Suprapubic skin (tissue), 4 donors: ENCODE data around the gene SLC4A1.

Experiments used
- EP300 ChIP-seq: sonication (generic); formaldehyde crosslinking; IDR thresholded peaks from one replicate; pipeline ENCODE4 v1.6.1; 2017; ENCODE audit warnings: antibody characterized with exemption
- POLR2A ChIP-seq, 2 donors: fragments of 450-650 bp; IDR thresholded peaks; one replicate each; pipeline ENCODE4 v1.6.1; 2017; ENCODE audit warnings: antibody characterized with exemption in 2 of 2, mild to moderate bottlenecking in 2 of 2, moderate library complexity in 2 of 2
- POLR2AphosphoS5 ChIP-seq, 3 donors: sonication (generic); formaldehyde crosslinking; IDR thresholded peaks; one replicate each; pipeline ENCODE4 v1.6.1; 2017; ENCODE audit warnings: antibody characterized with exemption in 3 of 3
- TF ChIP-seq, protein P1 (sequence below), 2 donors: fragments of 200-600 bp in 1 of 2; fragments of 450-650 bp in 1 of 2; sonication (generic) in 1 of 2; IDR thresholded peaks; one replicate each; pipeline ENCODE4 v1.5.1; 2016 to 2019; ENCODE audit warnings: antibody characterized with exemption in 2 of 2, mild to moderate bottlenecking in 1 of 2, moderate library complexity in 1 of 2

- TF ChIP-seq, protein P1, sequence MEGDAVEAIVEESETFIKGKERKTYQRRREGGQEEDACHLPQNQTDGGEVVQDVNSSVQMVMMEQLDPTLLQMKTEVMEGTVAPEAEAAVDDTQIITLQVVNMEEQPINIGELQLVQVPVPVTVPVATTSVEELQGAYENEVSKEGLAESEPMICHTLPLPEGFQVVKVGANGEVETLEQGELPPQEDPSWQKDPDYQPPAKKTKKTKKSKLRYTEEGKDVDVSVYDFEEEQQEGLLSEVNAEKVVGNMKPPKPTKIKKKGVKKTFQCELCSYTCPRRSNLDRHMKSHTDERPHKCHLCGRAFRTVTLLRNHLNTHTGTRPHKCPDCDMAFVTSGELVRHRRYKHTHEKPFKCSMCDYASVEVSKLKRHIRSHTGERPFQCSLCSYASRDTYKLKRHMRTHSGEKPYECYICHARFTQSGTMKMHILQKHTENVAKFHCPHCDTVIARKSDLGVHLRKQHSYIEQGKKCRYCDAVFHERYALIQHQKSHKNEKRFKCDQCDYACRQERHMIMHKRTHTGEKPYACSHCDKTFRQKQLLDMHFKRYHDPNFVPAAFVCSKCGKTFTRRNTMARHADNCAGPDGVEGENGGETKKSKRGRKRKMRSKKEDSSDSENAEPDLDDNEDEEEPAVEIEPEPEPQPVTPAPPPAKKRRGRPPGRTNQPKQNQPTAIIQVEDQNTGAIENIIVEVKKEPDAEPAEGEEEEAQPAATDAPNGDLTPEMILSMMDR (IDR thresholded peaks at IDR 0.05), result no peak
- no peak for TF ChIP-seq POLR2A (IDR thresholded peaks at IDR 0.05)
- TF ChIP-seq POLR2AphosphoS5 (IDR thresholded peaks at IDR 0.05), result no peak
- TF ChIP-seq EP300, result no peak
Measured at GRCh38 chr17:44198721-44199552, 69.0 kb downstream of the SLC4A1 start.
